GM21360 (cell line): Measurements from ENCODE around the gene CETN2.
"Not testable (repeated sequence)": the region's sequence is repeated elsewhere in the genome, so short reads cannot be mapped to it uniquely, and the experiment has no call there.

ENCODE experiments used
- ATAC-seq: cut with Tn5 transposase; IDR thresholded peaks from one replicate; pipeline ENCODE4 v1.9.1; 2021; ENCODE audit warnings: mild to moderate bottlenecking, moderate library complexity; ENCODE audit not compliant: unreplicated experiment

Gene CETN2

GRCh38 chrX:152830312-152831305, at the start of gene CETN2, which contains the start of gene NSDHL:
CETN2 (minus strand) TSS chrX:152830757; CDS start chrX:152830710, 47 bp downstream.
NSDHL (plus strand) TSS chrX:152831063; CDS start chrX:152846325, 15,262 bp downstream.
- ATAC-seq = peak; percentile 97

GRCh38 chrX:152878976-152879755, 48.6 kb upstream of the CETN2 start:
- ATAC-seq = no peak

- ATAC-seq = no peak
Measured at GRCh38 chrX:152876931-152877840, 46.6 kb upstream of the CETN2 start.

- ATAC-seq = no peak
Measured at GRCh38 chrX:152873361-152873760, 42.8 kb upstream of the CETN2 start.

- no peak for ATAC-seq
Measured at GRCh38 chrX:152872522-152872921, 42.0 kb upstream of the CETN2 start.

GRCh38 chrX:152871260-152871659, 40.7 kb upstream of the CETN2 start:
- no peak for ATAC-seq

- no peak for ATAC-seq
Measured at GRCh38 chrX:152869972-152870371, 39.4 kb upstream of the CETN2 start.

- ATAC-seq = no peak
Measured at GRCh38 chrX:152866386-152866785, 35.8 kb upstream of the CETN2 start.

GRCh38 chrX:152865232-152865920, 34.8 kb upstream of the CETN2 start:
- no peak for ATAC-seq

GRCh38 chrX:152861826-152862225, 31.3 kb upstream of the CETN2 start:
- no peak for ATAC-seq

GRCh38 chrX:152861116-152861515, 30.6 kb upstream of the CETN2 start:
- no peak for ATAC-seq

GRCh38 chrX:152853986-152854385, 23.4 kb upstream of the CETN2 start:
- ATAC-seq = no peak

GRCh38 chrX:152850465-152850864, 19.9 kb upstream of the CETN2 start:
- no peak for ATAC-seq

GRCh38 chrX:152847281-152847680, 16.7 kb upstream of the CETN2 start:
- no peak for ATAC-seq

GRCh38 chrX:152845618-152846240, 15.2 kb upstream of the CETN2 start:
- no peak for ATAC-seq

- ATAC-seq = no peak
Measured at GRCh38 chrX:152844256-152844655, 13.7 kb upstream of the CETN2 start.

- ATAC-seq = no peak
Measured at GRCh38 chrX:152843852-152844251, 13.3 kb upstream of the CETN2 start.

GRCh38 chrX:152842772-152843338, 12.3 kb upstream of the CETN2 start:
- no peak for ATAC-seq

- ATAC-seq = not testable (repeated sequence)
Measured at GRCh38 chrX:152835470-152835869, 4.9 kb upstream of the CETN2 start.
